ENCODE measurements around the gene OSBPL3.

Gene OSBPL3

GRCh38 chr7:24951441-24951980 lies 28.5 kb downstream of the OSBPL3 start:
- H3K27me3 ChIP-seq (replicated peaks; ENCODE audit: control insufficient read depth, insufficient read depth, low read length), result no peaks in the 10 kb centered on the region
- no peak for TF ChIP-seq CTCF (IDR thresholded peaks at IDR 0.05; ENCODE audit: insufficient read depth, low read length, poor library complexity, severe bottlenecking)

GRCh38 chr7:24949884-24950283 lies 30.1 kb downstream of the OSBPL3 start:
- no peak for TF ChIP-seq CTCF (IDR thresholded peaks at IDR 0.05; ENCODE audit: insufficient read depth, low read length, poor library complexity, severe bottlenecking)
- Histone ChIP-seq H3K27me3 (replicated peaks; ENCODE audit: control insufficient read depth, insufficient read depth, low read length) (no peaks in the 10 kb centered on the region), H3K36me3 (ENCODE audit: control insufficient read depth, insufficient read depth, low read length) (no peaks in the 10 kb centered on the region; the same call in 1 of the 2 replicates), H3K4me3 (replicated peaks; ENCODE audit: low read depth, low read length) (no peak overlapping the region)
- DNase-seq (ENCODE audit: extremely low read depth, insufficient read length), result no peak

More at GRCh38 chr7:24951441-24951980, 28.5 kb downstream of the OSBPL3 start:
- Histone ChIP-seq H3K4me3 (replicated peaks; ENCODE audit: low read depth, low read length) (no peak overlapping the region), H3K36me3 (ENCODE audit: control insufficient read depth, insufficient read depth, low read length) (no peaks in the 10 kb centered on the region; the same call in 1 of the 2 replicates)
- DNase-seq (ENCODE audit: extremely low read depth, insufficient read length), result no peak

GRCh38 chr7:24948739-24949138 lies 31.2 kb downstream of the OSBPL3 start:
- no peak for DNase-seq (ENCODE audit: extremely low read depth, insufficient read length)
- TF ChIP-seq CTCF (IDR thresholded peaks at IDR 0.05; ENCODE audit: insufficient read depth, low read length, poor library complexity, severe bottlenecking), result no peak

GRCh38 chr7:24946467-24946866 lies 33.5 kb downstream of the OSBPL3 start:
- Histone ChIP-seq H3K36me3 (ENCODE audit: control insufficient read depth, insufficient read depth, low read length) (no peaks in the 10 kb centered on the region; the same call in 1 of the 2 replicates), H3K27me3 (replicated peaks; ENCODE audit: control insufficient read depth, insufficient read depth, low read length) (no peaks in the 10 kb centered on the region), H3K4me3 (replicated peaks; ENCODE audit: low read depth, low read length) (no peak overlapping the region)
- DNase-seq (ENCODE audit: extremely low read depth, insufficient read length), result no peak
- TF ChIP-seq CTCF (IDR thresholded peaks at IDR 0.05; ENCODE audit: insufficient read depth, low read length, poor library complexity, severe bottlenecking), result no peak

More at GRCh38 chr7:24948739-24949138, 31.2 kb downstream of the OSBPL3 start:
- no peaks in the 10 kb centered on the region for H3K27me3 ChIP-seq (replicated peaks; ENCODE audit: control insufficient read depth, insufficient read depth, low read length)
- no peak overlapping the region for H3K4me3 ChIP-seq (replicated peaks; ENCODE audit: low read depth, low read length)
- H3K36me3 ChIP-seq (ENCODE audit: control insufficient read depth, insufficient read depth, low read length), result no peaks in the 10 kb centered on the region; the same call in 1 of the 2 replicates

GRCh38 chr7:24945899-24946298 lies 34.1 kb downstream of the OSBPL3 start:
- peak; percentile 15 for TF ChIP-seq CTCF (IDR thresholded peaks at IDR 0.05; ENCODE audit: insufficient read depth, low read length, poor library complexity, severe bottlenecking)
- no peak for DNase-seq (ENCODE audit: extremely low read depth, insufficient read length)

More at GRCh38 chr7:24945899-24946298, 34.1 kb downstream of the OSBPL3 start:
- Histone ChIP-seq H3K4me3 (replicated peaks; ENCODE audit: low read depth, low read length) (no peak overlapping the region), H3K27me3 (replicated peaks; ENCODE audit: control insufficient read depth, insufficient read depth, low read length) (no peaks in the 10 kb centered on the region), H3K36me3 (ENCODE audit: control insufficient read depth, insufficient read depth, low read length) (no peaks in the 10 kb centered on the region; the same call in 1 of the 2 replicates)

Data from GM06990 (cell line).